SK-N-SH treated with all-trans-retinoic acid at 6 μM for 48 hours (cell line): ENCODE data around the gene MAML2.

Experiments
- ESRRG ChIP-seq: fragments of 250-450 bp; sonication (Bioruptor Pico); IDR thresholded peaks from 2 replicates; pipeline ENCODE4 v1.6.1; 2021; ENCODE audit warnings: mild to moderate bottlenecking
- PATZ1 ChIP-seq: fragments of 250-450 bp; sonication (Bioruptor Pico); IDR thresholded peaks from 2 replicates; pipeline ENCODE4 v1.8.0; 2020; ENCODE audit warnings: mild to moderate bottlenecking, moderate library complexity, borderline replicate concordance
- PPARA ChIP-seq: fragments of 250-450 bp; sonication (Bioruptor Pico); IDR thresholded peaks from 2 replicates; pipeline ENCODE4 v1.5.0; 2020; ENCODE audit warnings: mild to moderate bottlenecking, borderline replicate concordance
- SNAI2 ChIP-seq: fragments of 250-450 bp; sonication (Bioruptor Pico); IDR thresholded peaks from 2 replicates; pipeline ENCODE4 v1.5.0; 2020; ENCODE audit warnings: mild to moderate bottlenecking, moderate library complexity
- ZFP3 ChIP-seq: fragments of 250-450 bp; sonication (Bioruptor Pico); IDR thresholded peaks from 2 replicates; pipeline ENCODE4 v1.5.0; 2020; ENCODE audit warnings: mild to moderate bottlenecking, moderate library complexity
- TF ChIP-seq, protein P1 (sequence below): fragments of 250-450 bp; sonication (Bioruptor Pico); IDR thresholded peaks from 2 replicates; pipeline ENCODE4 v1.5.1; 2020; ENCODE audit warnings: low read depth, mild to moderate bottlenecking, moderate library complexity

GRCh38 chr11:95939091-95939490 lies 403.9 kb downstream of the MAML2 start:
- TF ChIP-seq ZFP3 (CRISPR knock-in tag) = no peak
- TF ChIP-seq, protein P1, sequence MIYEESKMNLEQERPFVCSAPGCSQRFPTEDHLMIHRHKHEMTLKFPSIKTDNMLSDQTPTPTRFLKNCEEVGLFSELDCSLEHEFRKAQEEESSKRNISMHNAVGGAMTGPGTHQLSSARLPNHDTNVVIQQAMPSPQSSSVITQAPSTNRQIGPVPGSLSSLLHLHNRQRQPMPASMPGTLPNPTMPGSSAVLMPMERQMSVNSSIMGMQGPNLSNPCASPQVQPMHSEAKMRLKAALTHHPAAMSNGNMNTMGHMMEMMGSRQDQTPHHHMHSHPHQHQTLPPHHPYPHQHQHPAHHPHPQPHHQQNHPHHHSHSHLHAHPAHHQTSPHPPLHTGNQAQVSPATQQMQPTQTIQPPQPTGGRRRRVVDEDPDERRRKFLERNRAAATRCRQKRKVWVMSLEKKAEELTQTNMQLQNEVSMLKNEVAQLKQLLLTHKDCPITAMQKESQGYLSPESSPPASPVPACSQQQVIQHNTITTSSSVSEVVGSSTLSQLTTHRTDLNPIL (CRISPR knock-in tag) = no peak
- no peak for TF ChIP-seq SNAI2 (CRISPR knock-in tag)
- no peak for TF ChIP-seq PATZ1 (CRISPR knock-in tag)
- no peak for TF ChIP-seq PPARA (CRISPR knock-in tag)
- TF ChIP-seq ESRRG (CRISPR knock-in tag) = no peak
